Activated naive CD8-positive, alpha-beta T cell (primary cell): ENCODE data around the gene RRP8.
A peak's percentile ranks its signal among the peaks of the same experiment; 100 is the strongest.

Experiments used
- H3K27ac Mint-ChIP-seq: one replicate; pipeline ENCODE4 v1.8.0; 2021; ENCODE audit warnings: mixed read lengths
- H3K27me3 Mint-ChIP-seq: one replicate; pipeline ENCODE4 v1.8.0; 2021; ENCODE audit warnings: mixed read lengths
- H3K36me3 Mint-ChIP-seq: one replicate; pipeline ENCODE4 v1.8.0; 2021; ENCODE audit warnings: mixed read lengths
- H3K4me1 Mint-ChIP-seq: one replicate; pipeline ENCODE4 v1.8.0; 2021; ENCODE audit warnings: low read depth, mixed read lengths
- H3K4me3 Mint-ChIP-seq: one replicate; pipeline ENCODE4 v1.8.0; 2021; ENCODE audit warnings: mild to moderate bottlenecking, mixed read lengths
- H3K9me3 Mint-ChIP-seq: one replicate; pipeline ENCODE4 v1.8.0; 2021; ENCODE audit warnings: low read depth, mixed read lengths

Gene RRP8

GRCh38 chr11:6626971-6627761 lies 23.8 kb upstream of the RRP8 start:
- H3K27ac Mint-ChIP-seq: peak overlapping the region; percentile 61
- no peaks in the 10 kb centered on the region for H3K27me3 Mint-ChIP-seq
- H3K9me3 Mint-ChIP-seq: no peaks in the 10 kb centered on the region
- no peaks in the 10 kb centered on the region for H3K36me3 Mint-ChIP-seq
- H3K4me3 Mint-ChIP-seq: no peak overlapping the region
- peaks cover 12% of the 10 kb centered on the region for H3K4me1 Mint-ChIP-seq

DNA sequence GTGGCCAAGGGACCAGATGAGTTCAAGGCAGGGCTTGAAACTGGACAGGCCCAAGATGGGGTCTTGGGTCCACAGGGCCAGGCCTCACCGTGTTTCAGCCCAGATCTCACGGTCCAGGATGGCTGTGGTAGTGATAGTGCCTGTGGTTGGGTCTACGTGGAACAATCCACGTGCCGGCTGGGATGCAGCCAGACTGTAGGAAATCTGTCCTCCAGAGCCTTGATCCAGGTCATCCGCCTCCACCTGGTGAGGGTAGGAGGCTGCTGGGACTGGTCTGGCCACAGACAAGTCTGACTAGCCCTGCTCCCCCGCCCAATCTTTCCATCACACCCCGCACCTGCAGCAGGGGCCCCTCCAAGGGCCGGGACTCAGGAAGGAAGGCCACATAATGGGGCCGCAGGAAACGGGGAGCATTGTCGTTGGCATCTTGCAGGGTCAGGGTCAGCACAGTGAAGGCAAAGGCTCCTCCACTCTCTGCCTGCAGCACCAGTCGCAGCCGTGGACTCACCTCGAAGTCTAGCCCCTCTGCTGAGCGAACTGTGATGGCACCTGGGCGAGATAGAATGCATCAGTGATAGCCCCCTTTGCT lies 22.5 kb upstream of the RRP8 start:
- Mint-ChIP-seq H3K36me3 (no peaks in the 10 kb centered on the region), H3K9me3 (no peaks in the 10 kb centered on the region), H3K27ac (no peak overlapping the region), H3K4me1 (peaks cover 12% of the 10 kb centered on the region), H3K27me3 (no peaks in the 10 kb centered on the region), H3K4me3 (no peak overlapping the region)

DNA sequence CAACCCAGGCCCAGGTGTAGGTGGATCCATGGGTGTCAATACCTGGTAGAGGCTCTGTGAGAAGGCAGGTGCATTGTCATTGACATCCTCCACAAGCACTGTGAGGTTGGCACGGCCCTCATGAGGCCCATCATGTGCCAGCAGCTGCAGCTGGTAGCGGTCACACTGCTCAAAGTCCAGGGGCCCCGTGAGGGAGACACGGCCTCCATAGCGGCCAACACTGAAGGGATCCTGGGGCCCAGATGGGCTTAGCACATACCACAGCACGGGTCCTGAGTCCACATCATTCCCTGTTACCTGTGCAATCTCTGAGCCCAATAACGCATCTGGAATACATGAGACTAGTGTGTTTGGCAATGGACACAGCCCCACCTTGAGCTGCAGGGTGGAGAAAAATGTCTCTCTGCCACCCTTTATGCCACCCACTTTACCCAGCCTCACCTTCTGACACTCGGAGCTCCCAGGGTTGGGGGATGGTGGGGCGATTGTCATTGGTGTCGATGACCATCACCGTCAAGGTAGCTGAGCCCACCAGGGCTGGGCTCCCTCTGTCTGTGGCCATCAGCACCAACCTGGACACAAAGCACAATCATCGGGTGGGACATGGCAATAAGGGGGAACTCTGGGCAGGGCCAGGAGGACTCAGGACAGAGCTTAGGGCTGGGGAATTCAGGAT lies 21.9 kb upstream of the RRP8 start:
- Mint-ChIP-seq H3K36me3 (no peaks in the 10 kb centered on the region), H3K4me1 (peaks cover 12% of the 10 kb centered on the region), H3K27ac (no peak overlapping the region), H3K9me3 (no peaks in the 10 kb centered on the region), H3K4me3 (no peak overlapping the region), H3K27me3 (no peaks in the 10 kb centered on the region)

GRCh38 chr11:6623391-6624363 lies 20.3 kb upstream of the RRP8 start:
- Mint-ChIP-seq H3K27me3 (no peaks in the 10 kb centered on the region), H3K4me3 (no peak overlapping the region), H3K27ac (no peak overlapping the region), H3K4me1 (peaks cover 12% of the 10 kb centered on the region), H3K9me3 (no peaks in the 10 kb centered on the region), H3K36me3 (no peaks in the 10 kb centered on the region)

GRCh38 chr11:6622261-6623171 lies 19.1 kb upstream of the RRP8 start:
- H3K4me3 Mint-ChIP-seq: no peak overlapping the region
- no peaks in the 10 kb centered on the region for H3K27me3 Mint-ChIP-seq
- H3K27ac Mint-ChIP-seq: no peak overlapping the region
- H3K36me3 Mint-ChIP-seq: no peaks in the 10 kb centered on the region
- peaks cover 4% of the 10 kb centered on the region for H3K4me1 Mint-ChIP-seq
- no peaks in the 10 kb centered on the region for H3K9me3 Mint-ChIP-seq

DNA sequence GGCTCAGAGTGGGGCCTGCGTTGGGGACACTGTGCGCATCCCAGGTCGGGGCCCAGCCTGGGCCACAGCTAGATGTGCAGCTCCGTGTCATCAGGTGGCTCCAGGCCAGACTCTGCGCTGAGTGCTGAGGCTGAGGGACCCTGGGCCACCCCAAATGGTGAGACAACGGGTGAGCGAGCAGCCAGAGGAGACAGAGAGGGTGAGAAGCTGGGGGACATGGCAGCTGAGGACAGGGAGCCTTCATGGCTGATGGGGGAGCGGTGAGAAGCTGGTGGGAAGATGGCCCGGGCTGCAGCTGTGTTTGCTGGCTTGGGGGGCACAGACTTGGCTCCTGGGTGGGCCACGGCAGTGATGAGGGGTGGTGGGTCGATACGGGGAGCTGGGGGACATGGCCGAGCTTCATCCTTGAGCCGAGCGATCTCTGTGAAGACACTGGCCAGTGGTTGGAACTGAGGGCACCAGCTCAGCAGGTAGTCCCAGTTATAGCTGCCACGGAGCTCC lies 18.3 kb upstream of the RRP8 start:
- Mint-ChIP-seq H3K9me3 (no peaks in the 10 kb centered on the region), H3K4me1 (peaks cover under 1% of the 10 kb centered on the region), H3K27ac (no peak overlapping the region)

DNA sequence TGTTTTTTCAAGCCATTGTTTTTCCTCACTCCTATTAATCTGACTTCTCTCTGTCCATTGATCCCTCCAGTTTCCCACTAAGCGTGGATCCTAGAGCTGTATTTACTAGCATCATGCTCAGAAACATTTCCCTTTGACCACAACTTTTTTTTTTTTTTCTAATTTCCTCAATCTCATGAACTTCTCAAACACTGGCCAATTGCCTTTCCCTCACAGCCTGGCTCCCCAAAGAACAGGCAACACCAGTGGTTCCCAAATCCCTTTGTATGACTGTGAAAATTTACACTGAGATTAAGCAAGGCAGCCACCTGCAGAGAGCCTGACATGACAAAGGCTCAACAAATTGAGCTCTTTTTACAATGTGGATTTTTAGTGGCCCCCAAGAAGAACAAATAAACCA lies 17.2 kb upstream of the RRP8 start:
- Mint-ChIP-seq H3K4me1 (peaks cover 8% of the 10 kb centered on the region), H3K27ac (no peak overlapping the region), H3K4me3 (no peak overlapping the region), H3K27me3 (no peaks in the 10 kb centered on the region), H3K9me3 (no peaks in the 10 kb centered on the region), H3K36me3 (no peaks in the 10 kb centered on the region)

More for the DNA sequence above, 18.3 kb upstream of the RRP8 start:
- Mint-ChIP-seq H3K27me3 (no peaks in the 10 kb centered on the region), H3K4me3 (no peak overlapping the region), H3K36me3 (no peaks in the 10 kb centered on the region)

- Mint-ChIP-seq H3K4me3 (no peak within 1 kb of the TSS), H3K27ac (no peak within 1 kb of the TSS), H3K9me3 (no peaks in the 10 kb centered on the region), H3K4me1 (peaks cover 9% of the 10 kb centered on the region), H3K27me3 (no peaks in the 10 kb centered on the region), H3K36me3 (no peaks in the 10 kb centered on the region)
Observed at GRCh38 chr11:6619004-6619745, 15.8 kb upstream of the RRP8 start, which contains the start of gene TPP1. Gene TPP1, minus strand, starts transcription at chr11:6619422. Its CDS starts 22 bp downstream, at chr11:6619400.

GRCh38 chr11:6618117-6619003 lies 14.9 kb upstream of the RRP8 start:
- H3K4me3 Mint-ChIP-seq: no peak overlapping the region
- no peak overlapping the region for H3K27ac Mint-ChIP-seq
- H3K9me3 Mint-ChIP-seq: no peaks in the 10 kb centered on the region
- peaks cover 9% of the 10 kb centered on the region for H3K4me1 Mint-ChIP-seq
- H3K27me3 Mint-ChIP-seq: no peaks in the 10 kb centered on the region
- H3K36me3 Mint-ChIP-seq: no peaks in the 10 kb centered on the region

- peaks cover 9% of the 10 kb centered on the region for H3K4me1 Mint-ChIP-seq
- H3K9me3 Mint-ChIP-seq: no peaks in the 10 kb centered on the region
- no peak overlapping the region for H3K4me3 Mint-ChIP-seq
- H3K27ac Mint-ChIP-seq: no peak overlapping the region
- no peaks in the 10 kb centered on the region for H3K27me3 Mint-ChIP-seq
- H3K36me3 Mint-ChIP-seq: no peaks in the 10 kb centered on the region
Observed at GRCh38 chr11:6617315-6617781, 13.9 kb upstream of the RRP8 start.

DNA sequence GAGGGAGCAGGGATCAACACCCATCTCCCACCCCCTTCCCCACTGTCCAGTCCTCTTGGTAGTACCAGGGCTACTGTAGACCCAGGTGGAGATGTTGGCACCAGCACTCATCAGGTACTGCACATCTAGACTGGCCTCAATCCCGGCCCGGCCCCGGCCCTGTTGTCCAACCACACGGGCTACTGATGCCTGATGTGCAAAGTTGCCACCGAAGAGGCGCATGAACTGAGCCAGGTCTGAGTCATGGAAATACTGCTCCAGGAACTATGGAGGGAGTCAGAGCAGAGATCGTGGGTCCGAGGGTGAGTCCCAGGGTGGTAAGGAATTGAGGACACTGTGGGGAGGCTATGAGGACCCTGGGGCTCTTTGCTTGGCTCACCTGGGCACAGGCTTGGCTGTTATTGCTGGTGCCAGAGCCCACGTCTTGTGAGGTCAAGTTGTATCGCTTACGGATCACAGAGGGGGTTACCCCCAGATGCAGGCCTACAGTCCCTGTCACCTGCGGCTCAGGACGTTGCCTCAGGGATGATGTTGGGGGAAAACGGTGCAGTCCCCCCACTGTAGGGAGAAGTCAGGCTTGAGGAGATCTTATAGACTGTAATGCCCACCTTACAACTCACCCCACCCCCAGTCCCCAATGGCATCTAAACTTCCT lies 13.3 kb upstream of the RRP8 start:
- H3K36me3 Mint-ChIP-seq: no peaks in the 10 kb centered on the region
- H3K27ac Mint-ChIP-seq: peak overlapping the region; percentile 16
- H3K4me3 Mint-ChIP-seq: peak overlapping the region; percentile 31
- H3K27me3 Mint-ChIP-seq: no peaks in the 10 kb centered on the region
- peaks cover 9% of the 10 kb centered on the region for H3K4me1 Mint-ChIP-seq
- H3K9me3 Mint-ChIP-seq: no peaks in the 10 kb centered on the region
